CD4-positive, alpha-beta T cell treated with Interleukin-1 beta for 1 hour (primary cell): Measurements from ENCODE around the gene SETD3.

Experiments
- DNase-seq, 2 donors: peaks; one replicate each; pipeline ENCODE4 v3.0.0-alpha.2; 2020 to 2022

The SETD3 gene

GRCh38 chr14:99479906-99480869, at the start of gene SETD3:
Gene SETD3 (minus strand): TSS chr14:99480859. CDS start chr14:99465805, 15,054 bp downstream.
- peak; percentile 15 to 28 for DNase-seq

- no peak for DNase-seq
These were observed 49.2 kb upstream of the SETD3 start for GRCh38 chr14:99529899-99530298.

GRCh38 chr14:99527427-99528076, 46.9 kb upstream of the SETD3 start:
- no peak for DNase-seq

- no peak for DNase-seq
These were observed 46.4 kb upstream of the SETD3 start for GRCh38 chr14:99527026-99527425.

GRCh38 chr14:99525699-99526080, 45.0 kb upstream of the SETD3 start:
- no peak for DNase-seq

- DNase-seq, result peak in 1 of 2 donors; percentile 11
These were observed 44.4 kb upstream of the SETD3 start for GRCh38 chr14:99524804-99525698.

- DNase-seq, result no peak
These were observed 43.5 kb upstream of the SETD3 start for GRCh38 chr14:99524091-99524661.

- no peak for DNase-seq
These were observed 43.0 kb upstream of the SETD3 start for GRCh38 chr14:99523704-99524055.

GRCh38 chr14:99522934-99523703, 42.5 kb upstream of the SETD3 start:
- DNase-seq, result no peak

GRCh38 chr14:99522457-99522891, 41.8 kb upstream of the SETD3 start:
- no peak for DNase-seq

GRCh38 chr14:99522025-99522401, 41.4 kb upstream of the SETD3 start:
- no peak for DNase-seq

- no peak for DNase-seq
These were observed 40.7 kb upstream of the SETD3 start for GRCh38 chr14:99521176-99522024.

GRCh38 chr14:99520571-99521081, 40.0 kb upstream of the SETD3 start:
- no peak for DNase-seq

GRCh38 chr14:99519931-99520421, 39.3 kb upstream of the SETD3 start:
- no peak for DNase-seq

- no peak for DNase-seq
These were observed 38.8 kb upstream of the SETD3 start for GRCh38 chr14:99519347-99519881.

- peak; percentile 77 to 84 for DNase-seq
These were observed 38.0 kb upstream of the SETD3 start for GRCh38 chr14:99518441-99519346.

GRCh38 chr14:99517643-99518381, 37.2 kb upstream of the SETD3 start:
- no peak for DNase-seq
